SH-SY5Y (cell line): ENCODE data around the gene CBLB.

Experiments
- GATA2 ChIP-seq: IDR thresholded peaks from 2 replicates; pipeline ENCODE4 v1.6.1; 2011; ENCODE audit warnings: mild to moderate bottlenecking, low read depth, low read length
- GATA3 ChIP-seq: IDR thresholded peaks from 2 replicates; pipeline ENCODE4 v1.6.1; 2011; ENCODE audit warnings: low read depth, mild to moderate bottlenecking, low read length, moderate library complexity

GRCh38 chr3:105656651-105657504 is 211.9 kb downstream of the CBLB start:
- TF ChIP-seq GATA2 (no peak), GATA3 (no peak)
